Measurements from ENCODE around the gene MAGI2.

DNA sequence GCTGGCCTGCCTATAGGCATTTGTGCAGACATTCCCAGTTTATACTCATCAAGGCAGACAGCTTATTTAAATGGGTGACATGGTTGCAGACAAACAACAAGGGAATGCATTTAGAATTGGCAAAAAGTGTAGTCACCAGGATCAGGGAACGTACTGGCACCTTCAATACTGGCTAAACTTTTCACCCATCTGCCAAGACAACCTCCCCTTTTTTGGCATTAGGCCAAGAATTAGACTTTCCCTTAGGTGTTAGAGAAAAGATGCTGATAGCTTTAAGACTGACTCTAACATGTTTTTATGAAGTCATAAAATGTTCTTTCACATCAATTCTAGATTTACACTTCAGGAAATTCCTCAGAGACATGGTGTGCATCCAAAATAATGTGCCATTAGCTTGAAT, 1289.0 kb downstream of the MAGI2 start:
- TF ChIP-seq, protein P1, sequence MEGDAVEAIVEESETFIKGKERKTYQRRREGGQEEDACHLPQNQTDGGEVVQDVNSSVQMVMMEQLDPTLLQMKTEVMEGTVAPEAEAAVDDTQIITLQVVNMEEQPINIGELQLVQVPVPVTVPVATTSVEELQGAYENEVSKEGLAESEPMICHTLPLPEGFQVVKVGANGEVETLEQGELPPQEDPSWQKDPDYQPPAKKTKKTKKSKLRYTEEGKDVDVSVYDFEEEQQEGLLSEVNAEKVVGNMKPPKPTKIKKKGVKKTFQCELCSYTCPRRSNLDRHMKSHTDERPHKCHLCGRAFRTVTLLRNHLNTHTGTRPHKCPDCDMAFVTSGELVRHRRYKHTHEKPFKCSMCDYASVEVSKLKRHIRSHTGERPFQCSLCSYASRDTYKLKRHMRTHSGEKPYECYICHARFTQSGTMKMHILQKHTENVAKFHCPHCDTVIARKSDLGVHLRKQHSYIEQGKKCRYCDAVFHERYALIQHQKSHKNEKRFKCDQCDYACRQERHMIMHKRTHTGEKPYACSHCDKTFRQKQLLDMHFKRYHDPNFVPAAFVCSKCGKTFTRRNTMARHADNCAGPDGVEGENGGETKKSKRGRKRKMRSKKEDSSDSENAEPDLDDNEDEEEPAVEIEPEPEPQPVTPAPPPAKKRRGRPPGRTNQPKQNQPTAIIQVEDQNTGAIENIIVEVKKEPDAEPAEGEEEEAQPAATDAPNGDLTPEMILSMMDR (IDR thresholded peaks at IDR 0.05; ENCODE audit: borderline replicate concordance, extremely low read depth, low read length, poor library complexity, severe bottlenecking): no peak
- no peak for TF ChIP-seq EZH2 (IDR thresholded peaks at IDR 0.05; ENCODE audit: borderline replicate concordance, low read depth, low read length, severe bottlenecking)

Data from DND-41 (cell line).